Measurements from ENCODE around the gene TBCEL.

GRCh38 chr11:121082670-121083069, 58.8 kb downstream of the TBCEL start:
- no peak for TF ChIP-seq CTCF (IDR thresholded peaks at IDR 0.05; ENCODE audit: low read depth, low read length)
- no peak for TF ChIP-seq EZH2phosphoT487 (IDR thresholded peaks at IDR 0.05; ENCODE audit: low read depth)

All from OCI-LY3 (cell line).